NK-92 treated with Interleukin-12 subunit alpha and Interleukin-12 subunit beta, amount 100 ng/mL, for 24 hours (cell line): Measurements from ENCODE around the gene CPTP.

Experiments used
- DNase-seq: peaks from one replicate; lab custom pipeline; 2025; lab: John Stamatoyannopoulos, UW

The CPTP gene

GRCh38 chr1:1324524-1325287, at the start of gene CPTP, which contains the start of gene INTS11:
Gene CPTP (plus strand): TSS chr1:1324802. CDS start chr1:1326911, 2,109 bp downstream.
Gene INTS11 (minus strand): TSS chr1:1324660. CDS start chr1:1324608, 52 bp downstream.
- DNase-seq = peak; percentile 94

- DNase-seq = no peak
Measured at GRCh38 chr1:1274931-1275431, 49.6 kb upstream of the CPTP start.

- DNase-seq = no peak
Measured at GRCh38 chr1:1275836-1276235, 48.8 kb upstream of the CPTP start.

- DNase-seq = no peak
Measured at GRCh38 chr1:1278620-1279019, 46.0 kb upstream of the CPTP start.

GRCh38 chr1:1279028-1279427, 45.6 kb upstream of the CPTP start:
- no peak for DNase-seq

- DNase-seq = no peak
Measured at GRCh38 chr1:1280782-1281481, 43.7 kb upstream of the CPTP start.

GRCh38 chr1:1281533-1282321, 42.9 kb upstream of the CPTP start:
- no peak for DNase-seq

- no peak for DNase-seq
Measured at GRCh38 chr1:1282998-1283397, 41.6 kb upstream of the CPTP start.

- no peak for DNase-seq
Measured at GRCh38 chr1:1283821-1284220, 40.8 kb upstream of the CPTP start.

GRCh38 chr1:1284221-1285101, 40.1 kb upstream of the CPTP start:
- DNase-seq = no peak

GRCh38 chr1:1285102-1285571, 39.5 kb upstream of the CPTP start:
- DNase-seq = no peak

GRCh38 chr1:1285611-1286311, 38.8 kb upstream of the CPTP start:
- DNase-seq = no peak

- no peak for DNase-seq
Measured at GRCh38 chr1:1286313-1287261, 38.0 kb upstream of the CPTP start.

GRCh38 chr1:1287288-1288110, 37.1 kb upstream of the CPTP start:
- DNase-seq = no peak

- peak; percentile 27 for DNase-seq
Measured at GRCh38 chr1:1290238-1290731, 34.3 kb upstream of the CPTP start.

GRCh38 chr1:1291023-1291528, 33.5 kb upstream of the CPTP start:
- DNase-seq = no peak

GRCh38 chr1:1291548-1292441, 32.8 kb upstream of the CPTP start:
- DNase-seq = no peak
